GM18508 (cell line): Measurements from ENCODE around the gene NUTM2G.
"Not testable (repeated sequence)": the region's sequence is repeated elsewhere in the genome, so short reads cannot be mapped to it uniquely, and the experiment has no call there.

Source experiments
- ATAC-seq: cut with Tn5 transposase; IDR thresholded peaks from one replicate; pipeline ENCODE4 v1.9.1; 2021; ENCODE audit warnings: moderate number of reproducible peaks; ENCODE audit not compliant: insufficient read depth, unreplicated experiment

NUTM2G gene, protein sequence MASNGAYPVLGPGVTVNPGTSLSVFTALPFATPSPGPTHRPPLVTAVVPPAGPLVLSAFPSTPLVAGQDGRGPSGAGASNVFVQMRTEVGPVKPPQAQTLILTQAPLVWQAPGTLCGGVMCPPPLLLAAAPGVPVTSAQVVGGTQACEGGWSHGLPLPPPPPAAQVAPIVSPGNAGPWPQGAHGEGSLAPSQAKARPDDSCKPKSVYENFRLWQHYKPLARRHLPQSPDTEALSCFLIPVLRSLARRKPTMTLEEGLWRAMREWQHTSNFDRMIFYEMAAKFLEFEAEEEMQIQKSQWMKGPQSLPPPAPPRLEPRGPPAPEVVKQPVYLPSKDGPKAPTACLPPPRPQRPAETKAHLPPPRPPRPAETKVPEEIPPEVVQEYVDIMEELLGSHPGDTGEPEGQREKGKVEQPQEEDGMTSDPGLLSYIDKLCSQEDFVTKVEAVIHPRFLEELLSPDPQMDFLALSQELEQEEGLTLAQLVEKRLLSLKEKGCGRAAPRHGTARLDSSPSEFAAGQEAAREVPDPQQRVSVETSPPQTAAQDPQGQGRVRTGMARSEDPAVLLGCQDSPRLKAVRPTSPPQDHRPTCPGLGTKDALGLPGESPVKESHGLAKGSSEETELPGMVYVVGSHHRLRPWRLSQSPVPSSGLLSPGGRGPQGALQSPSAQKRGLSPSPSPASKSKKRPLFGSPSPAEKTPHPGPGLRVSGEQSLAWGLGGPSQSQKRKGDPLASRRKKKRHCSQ

DNA sequence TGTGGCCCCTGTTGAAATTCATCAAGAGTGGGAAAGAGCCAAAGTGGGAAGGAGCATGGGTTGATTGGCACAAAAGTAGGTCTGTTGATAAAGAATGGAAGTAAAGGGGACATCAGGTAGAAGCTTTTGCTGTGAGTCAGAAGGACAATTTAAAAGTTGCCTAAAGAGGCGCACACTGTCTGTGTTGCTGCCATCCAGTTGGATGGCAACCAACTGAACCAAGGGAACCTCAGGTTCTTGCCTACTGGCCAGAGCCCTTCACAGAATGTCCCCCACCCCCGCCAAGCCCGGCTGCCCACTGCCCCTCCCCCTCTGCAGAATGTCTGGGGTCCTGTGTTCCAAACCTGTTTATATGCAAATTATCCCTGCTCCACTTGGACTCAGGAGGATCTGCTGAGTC is at the start of gene NUTM2G:
TSS of gene NUTM2G (plus strand) at position 301 of the 400 bp plus-strand sequence. CDS start 182 bp downstream, outside the sequence.
- not testable (repeated sequence) for ATAC-seq

DNA sequence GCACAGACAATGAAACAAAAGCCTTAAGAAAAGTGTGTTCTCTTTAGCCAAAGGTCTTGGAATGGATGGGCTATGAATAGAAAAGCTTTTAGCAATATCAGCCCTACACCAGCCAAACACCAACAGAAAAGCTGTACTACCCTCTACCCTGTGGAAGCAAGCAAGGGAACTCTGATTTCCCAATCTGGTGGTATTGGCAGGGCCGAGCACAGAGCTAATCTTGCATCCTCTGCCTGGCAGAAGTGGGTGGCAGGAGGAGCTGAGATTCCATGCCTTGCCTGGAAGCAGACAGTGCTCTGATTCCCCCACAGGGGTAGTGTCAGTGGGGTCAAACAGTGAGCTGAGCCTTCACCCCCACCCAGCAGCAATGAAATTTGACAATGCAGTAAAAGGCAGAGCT is 44.7 kb upstream of the NUTM2G start:
- ATAC-seq = no peak

DNA sequence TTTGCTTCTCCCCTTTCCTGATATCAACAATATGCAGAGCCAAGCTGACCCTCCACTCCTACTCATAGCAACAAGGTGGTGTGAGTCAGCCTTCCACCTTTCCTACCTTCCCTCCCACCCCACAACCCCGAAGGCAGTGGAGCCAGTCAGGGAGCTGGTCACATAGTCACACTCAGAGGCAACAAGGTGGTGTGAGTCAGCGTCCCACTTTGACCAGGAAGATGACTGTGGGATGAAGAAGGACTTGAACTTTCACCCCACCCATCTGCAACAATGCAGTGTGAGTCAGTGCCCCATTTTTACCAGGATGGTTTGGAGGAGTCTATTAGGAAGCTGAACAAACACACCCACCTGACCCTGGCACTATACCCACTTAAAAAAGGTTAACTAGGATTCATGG is 44.2 kb upstream of the NUTM2G start:
- ATAC-seq = no peak

DNA sequence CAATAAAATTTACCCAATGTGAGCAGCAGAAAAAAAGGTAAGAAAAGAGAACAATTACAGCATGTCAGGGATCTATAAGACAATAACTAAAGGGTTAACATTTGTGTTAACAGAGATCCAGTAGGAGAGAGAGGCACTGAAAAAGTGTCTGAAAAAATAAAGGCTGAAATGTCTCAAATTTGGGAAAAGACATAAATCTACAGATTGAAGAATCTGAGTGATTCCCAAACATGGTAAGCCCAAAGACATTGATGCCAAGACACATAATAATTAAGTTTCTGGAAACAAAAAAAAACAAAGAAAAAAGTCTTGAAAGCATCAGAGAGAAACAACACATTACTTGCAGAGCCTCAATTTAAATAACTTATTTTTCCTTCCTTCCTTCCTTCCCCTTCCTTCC is 43.2 kb upstream of the NUTM2G start:
- no peak for ATAC-seq

DNA sequence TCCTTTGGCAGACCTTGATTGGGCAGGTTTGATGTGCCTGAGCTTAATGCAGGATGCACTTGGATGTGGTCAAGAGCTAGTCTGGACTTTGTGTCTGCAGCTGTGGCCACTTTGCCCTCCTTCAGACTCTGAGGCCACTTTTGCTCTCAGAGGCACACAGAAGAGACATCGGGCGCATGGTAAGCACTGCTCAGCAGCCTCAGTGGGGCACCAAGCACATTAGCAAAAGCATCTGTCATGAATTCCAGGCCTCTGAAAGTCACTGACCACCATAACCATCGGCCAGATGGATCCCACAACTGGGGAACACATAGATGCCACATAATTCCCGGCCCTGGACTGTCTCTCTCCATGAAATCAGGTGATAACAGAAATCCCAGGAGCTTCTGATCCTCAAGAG is 40.1 kb upstream of the NUTM2G start:
- ATAC-seq = no peak

DNA sequence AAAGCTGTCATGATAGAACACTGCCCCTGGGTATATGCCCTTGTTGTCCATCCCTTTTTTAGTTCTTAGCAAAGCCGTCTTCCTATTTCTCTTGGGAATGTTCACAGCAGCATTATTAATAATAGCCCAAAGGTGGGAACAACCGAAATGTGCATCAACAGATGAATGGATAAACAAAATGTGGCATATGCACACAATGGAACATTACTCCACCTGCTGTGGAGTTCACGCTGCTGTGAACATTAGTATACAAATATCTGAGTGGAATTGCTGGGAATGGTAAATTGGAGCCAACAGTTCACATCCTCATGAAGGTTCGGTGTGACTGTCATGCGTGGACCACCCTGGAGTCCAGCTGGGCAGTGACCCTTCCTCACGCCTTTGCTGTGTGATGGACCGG is 36.5 kb upstream of the NUTM2G start:
- no peak for ATAC-seq

DNA sequence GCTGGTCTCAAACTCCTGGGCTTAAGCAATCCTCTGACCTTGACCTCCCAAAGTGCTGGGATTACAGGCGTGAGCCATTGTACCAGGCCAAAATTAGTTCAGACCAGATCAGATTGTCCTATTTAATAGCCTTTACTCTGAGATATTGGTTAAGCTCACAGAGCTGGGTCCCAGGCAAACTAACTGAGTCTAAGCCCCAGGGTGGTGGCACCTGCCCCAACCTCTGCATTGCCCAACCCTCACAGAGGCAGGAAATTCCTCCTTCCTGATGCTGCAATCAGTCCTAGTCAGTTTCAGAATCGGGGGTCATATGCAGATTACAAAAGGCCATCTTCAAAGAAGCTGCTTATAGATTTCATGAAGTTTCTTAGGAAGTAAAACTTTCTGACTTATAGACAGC is 28.6 kb upstream of the NUTM2G start:
- ATAC-seq = not testable (repeated sequence)

DNA sequence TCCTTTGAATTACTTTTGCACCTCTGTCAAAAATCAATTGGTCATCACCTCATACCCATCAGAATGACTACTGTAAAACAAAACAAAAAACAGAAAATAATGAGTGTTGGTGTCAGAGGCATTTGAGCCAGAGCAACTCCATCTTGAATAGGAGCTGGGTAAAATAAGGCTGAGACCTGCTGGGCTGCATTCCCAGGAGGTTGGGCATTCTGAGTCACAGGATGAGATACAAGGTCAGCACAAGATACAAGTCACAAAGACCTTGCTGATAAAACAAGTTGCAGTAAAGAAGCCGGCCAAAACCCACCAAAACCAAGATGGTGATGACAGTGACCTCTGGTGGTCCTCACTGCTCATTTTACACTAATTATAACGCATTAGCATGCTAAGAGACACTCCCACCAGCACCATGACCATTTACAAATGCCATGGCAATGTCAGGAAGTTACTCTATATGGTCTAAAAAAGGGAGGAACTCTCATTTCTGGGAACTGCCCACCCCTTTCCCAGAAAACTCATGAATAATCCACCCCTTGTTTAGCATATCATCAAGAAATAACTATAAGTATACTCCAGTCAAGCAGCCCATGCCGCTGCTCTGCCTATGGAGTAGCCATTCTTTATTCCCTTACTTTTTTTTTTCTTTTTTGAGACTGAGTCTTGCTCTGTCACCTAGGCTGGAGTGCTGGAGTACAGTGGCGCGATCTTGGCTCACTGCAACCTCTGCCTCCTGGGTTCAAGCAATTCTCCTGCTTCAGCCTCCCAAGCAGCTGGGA is 23.5 kb upstream of the NUTM2G start:
- not testable (repeated sequence) for ATAC-seq

DNA sequence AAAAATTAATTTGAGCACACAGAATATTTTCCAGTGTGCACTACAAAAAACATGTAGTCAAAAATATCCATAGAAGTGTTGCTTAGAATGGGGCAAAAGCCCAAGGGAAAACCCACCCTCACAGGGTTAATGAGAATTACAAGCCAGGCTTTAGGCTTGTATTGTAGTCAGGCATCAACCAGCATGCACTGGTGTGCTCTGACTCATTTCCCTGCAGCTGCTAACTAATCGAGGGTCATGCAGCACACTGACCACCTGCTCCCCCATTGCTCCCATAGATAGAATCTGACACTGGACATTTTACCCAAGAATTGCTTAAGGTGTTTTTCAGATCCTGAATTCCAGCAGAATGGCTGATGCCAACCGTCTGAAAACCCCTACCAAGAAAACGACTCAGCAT is 20.2 kb upstream of the NUTM2G start:
- not testable (repeated sequence) for ATAC-seq

DNA sequence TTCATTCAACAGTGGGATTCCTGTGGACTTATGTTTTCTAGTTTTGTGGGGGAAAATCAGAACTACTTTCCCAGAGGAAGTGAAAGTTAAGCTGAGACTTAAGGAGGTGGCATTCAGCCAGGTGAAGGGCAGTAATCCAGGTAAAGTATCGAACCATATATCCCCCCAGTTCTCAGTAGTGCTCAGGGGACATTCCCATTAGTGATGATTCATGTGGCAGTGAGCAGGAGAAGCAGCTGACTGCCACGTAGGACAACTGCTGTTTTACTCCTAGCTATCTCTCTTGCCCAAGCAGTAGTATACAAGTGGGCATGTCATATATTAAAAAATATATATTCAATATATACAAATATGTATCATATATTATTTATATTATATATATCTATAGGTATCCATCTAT is 13.1 kb upstream of the NUTM2G start:
- ATAC-seq = not testable (repeated sequence)

DNA sequence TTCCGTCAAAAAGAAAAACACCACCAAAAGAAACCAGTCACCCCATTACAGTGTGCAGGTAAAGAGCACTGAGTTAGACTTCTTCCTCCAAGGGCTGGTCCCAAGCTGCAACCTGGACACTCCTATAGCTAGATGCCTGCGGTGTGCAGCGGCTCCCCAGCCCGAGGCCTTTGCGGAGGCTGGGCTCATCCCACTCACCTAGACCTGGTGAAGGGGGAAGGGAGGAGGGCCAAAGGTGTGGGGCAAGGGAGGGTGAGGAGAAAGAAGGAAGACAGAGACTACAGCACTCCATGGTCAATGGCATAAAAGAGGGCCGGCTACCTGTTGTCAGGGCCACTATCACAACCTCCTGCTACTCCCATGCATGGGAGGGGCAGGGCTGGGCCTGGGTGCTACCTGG is 12.1 kb upstream of the NUTM2G start:
- ATAC-seq = not testable (repeated sequence)

DNA sequence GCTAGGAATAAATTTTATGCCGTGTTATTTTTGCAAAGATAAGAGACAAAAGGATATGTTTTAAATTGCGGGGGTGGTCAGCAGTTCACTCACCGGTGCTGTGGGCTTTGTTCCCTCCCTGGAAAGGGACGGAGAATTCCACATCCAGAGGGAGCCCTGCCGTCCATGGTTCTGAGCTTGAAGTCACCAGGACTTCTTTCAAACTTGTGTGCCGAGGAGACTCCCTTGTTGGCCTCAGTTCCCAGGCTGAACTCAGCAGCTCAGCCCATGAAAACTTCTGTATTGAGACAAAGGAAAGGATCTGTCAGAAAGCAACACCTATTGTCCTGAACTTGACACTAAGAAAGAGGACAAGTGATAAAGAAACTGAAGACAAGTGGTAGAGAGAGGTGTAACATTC is 10.1 kb upstream of the NUTM2G start:
- ATAC-seq = not testable (repeated sequence)

DNA sequence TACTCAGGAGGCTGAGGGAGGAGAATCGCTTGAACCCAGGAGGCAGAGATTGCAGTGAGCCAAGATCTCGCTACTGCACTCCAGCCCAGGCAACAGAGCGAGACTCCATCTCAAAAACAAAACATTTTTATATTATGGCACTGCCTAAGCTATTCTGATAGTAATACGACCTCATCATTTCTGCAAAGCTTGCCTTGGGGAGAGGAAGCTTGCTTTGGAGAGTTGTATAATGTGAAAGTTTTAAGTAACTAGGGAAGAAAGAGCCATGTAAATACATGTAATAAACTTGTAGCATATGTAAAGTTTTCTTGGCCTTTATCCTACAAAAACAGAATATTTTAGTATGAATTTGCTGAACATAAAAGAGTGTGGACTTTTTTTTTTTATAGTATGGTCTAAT is 7.8 kb upstream of the NUTM2G start:
- ATAC-seq = not testable (repeated sequence)

DNA sequence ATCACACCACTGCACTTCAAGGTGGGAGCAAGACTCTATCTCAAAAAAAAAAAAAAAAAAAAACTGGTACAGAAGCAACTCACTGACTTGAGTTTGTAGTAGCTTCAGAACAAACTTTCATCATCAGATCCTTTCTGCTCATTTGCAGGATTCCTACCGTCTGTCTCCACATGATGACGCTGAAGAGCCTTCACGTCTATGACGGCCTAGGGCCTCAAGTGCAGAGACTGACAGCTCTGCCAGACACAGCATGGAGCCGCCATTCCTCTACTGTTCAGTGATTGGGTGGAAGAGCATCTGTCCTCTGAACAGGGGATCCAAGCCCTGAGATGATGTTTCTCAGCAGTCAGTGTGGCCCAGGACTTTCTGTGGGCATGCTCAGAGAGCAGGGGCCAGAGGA is 3.1 kb upstream of the NUTM2G start:
- not testable (repeated sequence) for ATAC-seq

DNA sequence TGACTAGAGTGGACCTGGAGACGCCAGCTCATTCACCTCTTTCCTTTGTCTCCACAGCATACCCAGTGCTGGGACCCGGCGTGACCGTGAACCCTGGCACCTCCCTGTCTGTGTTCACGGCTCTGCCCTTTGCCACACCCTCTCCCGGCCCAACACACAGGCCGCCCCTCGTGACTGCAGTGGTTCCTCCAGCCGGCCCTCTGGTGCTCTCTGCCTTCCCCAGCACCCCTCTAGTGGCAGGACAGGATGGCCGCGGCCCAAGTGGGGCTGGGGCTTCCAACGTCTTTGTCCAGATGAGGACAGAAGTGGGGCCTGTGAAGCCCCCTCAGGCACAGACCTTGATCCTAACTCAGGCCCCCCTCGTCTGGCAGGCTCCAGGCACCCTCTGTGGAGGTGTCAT is 3.0 kb downstream of the NUTM2G start:
- ATAC-seq = not testable (repeated sequence)

DNA sequence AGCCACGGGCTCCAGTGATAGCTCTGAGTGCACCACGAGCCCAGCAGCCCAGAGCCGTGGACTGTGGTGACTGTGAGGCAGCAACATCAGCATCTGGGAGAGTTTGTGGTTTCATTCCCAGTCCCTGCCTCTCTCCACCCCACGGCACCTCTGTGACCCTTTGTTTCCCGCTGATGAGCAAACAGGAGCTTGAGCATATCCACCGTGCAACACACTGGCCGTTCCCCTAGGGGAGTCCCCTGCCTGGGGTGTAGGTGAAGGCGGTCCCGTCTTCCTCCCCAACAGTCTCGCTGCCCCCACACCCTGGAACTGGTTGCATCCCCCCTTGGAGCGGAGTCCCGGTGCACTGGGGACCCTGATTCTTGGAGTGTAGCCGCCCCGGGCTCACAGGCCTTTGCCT is 5.5 kb downstream of the NUTM2G start:
- ATAC-seq = not testable (repeated sequence)

DNA sequence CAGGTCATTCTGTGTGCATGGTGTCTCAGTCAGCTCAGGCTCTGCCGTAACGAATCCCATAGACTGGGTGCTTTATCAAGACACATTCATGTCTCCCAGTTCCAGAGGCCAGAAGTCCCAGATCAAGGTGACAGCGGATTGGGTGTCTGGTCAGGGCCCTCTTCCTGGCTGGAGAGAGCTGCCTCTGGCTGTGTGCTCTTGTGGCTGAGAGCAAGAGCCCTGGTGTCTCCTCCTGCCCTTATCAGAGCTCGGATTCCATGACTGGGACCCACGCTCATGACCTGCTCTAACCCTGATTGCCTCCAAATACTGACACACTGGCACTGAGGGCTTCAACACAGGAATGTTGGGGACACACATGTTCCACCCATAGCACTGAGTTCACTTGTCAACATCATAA is 6.1 kb downstream of the NUTM2G start:
- ATAC-seq = not testable (repeated sequence)

DNA sequence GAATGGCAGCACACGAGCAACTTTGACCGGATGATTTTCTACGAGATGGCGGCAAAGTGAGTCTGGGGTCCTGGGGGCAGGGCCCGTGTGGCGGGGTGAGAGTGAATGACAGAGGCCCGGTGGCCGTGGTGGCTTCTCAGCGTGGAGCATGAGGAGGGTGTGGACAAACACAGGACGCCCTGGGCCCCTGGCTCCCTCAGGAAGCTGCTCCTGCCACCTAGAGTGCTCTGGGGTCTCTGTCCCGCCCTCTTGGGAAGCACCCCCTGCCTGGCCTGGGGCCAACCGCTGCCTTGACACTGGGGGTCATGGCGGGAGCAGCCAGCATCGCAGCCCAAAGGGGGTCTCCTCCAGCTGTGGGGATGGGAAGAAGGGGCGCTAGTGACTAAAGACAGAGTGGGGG is 6.8 kb downstream of the NUTM2G start:
- ATAC-seq = not testable (repeated sequence)

DNA sequence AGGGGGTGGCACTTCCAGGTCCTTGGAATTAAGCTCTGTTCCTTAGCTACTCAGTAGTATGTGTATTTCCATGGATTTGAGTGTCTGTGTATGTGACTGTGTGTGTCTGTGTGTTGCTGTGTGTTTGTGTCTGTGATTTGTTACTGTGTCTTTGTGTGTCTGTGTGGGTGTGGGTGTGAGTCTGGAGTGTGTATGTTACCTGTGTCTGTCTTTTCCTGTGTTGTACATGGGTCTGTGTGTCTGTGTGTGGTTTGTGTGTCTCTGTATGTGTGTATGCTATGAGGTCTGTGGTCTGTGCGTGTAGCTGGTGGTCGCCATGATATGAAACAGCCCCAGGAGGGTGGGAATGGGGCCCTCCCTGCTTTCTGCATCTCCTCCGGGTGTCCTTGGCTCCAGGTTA is 8.8 kb downstream of the NUTM2G start:
- not testable (repeated sequence) for ATAC-seq

DNA sequence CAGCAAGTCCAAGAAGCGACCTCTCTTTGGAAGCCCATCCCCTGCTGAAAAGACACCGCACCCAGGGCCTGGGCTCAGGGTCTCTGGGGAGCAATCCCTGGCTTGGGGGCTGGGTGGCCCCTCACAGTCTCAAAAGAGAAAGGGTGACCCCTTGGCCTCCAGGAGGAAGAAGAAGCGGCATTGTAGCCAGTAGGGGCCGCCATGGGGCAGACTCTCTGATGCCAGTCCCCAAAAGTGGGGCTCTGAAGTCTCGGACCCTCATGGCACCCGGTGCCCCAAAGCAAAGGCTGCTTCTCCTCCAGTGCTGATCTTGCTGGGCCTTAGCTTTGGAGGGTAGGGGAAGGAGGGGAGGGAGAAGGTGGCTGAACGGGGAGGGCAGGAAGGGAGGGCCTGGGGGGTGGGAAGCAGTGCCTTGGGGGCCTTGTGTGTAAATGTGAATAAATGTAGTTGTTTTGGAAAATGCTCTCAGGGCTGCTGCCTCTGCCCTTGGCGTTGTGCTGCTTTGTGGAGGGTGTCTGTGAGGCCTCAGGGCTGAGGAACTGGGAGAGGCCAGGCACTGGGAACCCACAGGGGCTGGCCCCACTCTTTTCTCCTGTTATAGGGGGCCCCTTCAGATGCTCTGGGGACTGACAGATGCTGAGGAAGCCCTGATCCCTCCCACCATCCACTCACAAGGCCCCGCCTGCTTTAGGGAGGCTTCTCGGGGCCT is 10.5 kb downstream of the NUTM2G start:
- ATAC-seq = not testable (repeated sequence)
